Liver (tissue), 9 donors: Measurements from ENCODE around the gene CRYBG1. TPM values are rescaled to one million over a fixed set of nuclear protein-coding genes. Genes with fewer than 3 reads are reported as not detected.
A peak's percentile ranks its signal among the peaks of the same experiment; 100 is the strongest.
"Not testable (repeated sequence)": the region's sequence is repeated elsewhere in the genome, so short reads cannot be mapped to it uniquely, and the experiment has no call there.

Source experiments
- DNase-seq: peaks from one replicate; pipeline ENCODE4 v3.0.0-alpha.2; 2017; ENCODE audit warnings: low spot score
- H3K27ac ChIP-seq, 2 donors: one replicate each; pipeline ENCODE4 v1.7.0; 2013; ENCODE audit warnings: inconsistent platforms in 2 of 2, low read length in 2 of 2, control low read depth in 1 of 2, low read depth in 1 of 2, mild to moderate bottlenecking in 1 of 2
- H3K27me3 ChIP-seq, 4 donors: one replicate each; pipeline versions ENCODE4 v1.6.1 to v1.7.0; 2013; ENCODE audit warnings: low read length in 3 of 4, inconsistent platforms in 1 of 4, mild to moderate bottlenecking in 1 of 4, moderate library complexity in 1 of 4; ENCODE audit not compliant: control insufficient read depth in 4 of 4, insufficient read depth in 4 of 4
- H3K36me3 ChIP-seq, 4 donors: one replicate each; pipeline versions ENCODE4 v1.6.1 to v1.7.0; 2013; ENCODE audit warnings: low read length in 3 of 4, mild to moderate bottlenecking in 3 of 4, low read depth in 1 of 4, moderate library complexity in 1 of 4; ENCODE audit not compliant: control insufficient read depth in 4 of 4, insufficient read depth in 3 of 4
- H3K4me1 ChIP-seq, 4 donors: one replicate each; pipeline versions ENCODE4 v1.6.1 to v1.7.0; 2013; ENCODE audit warnings: low read length in 3 of 4, mild to moderate bottlenecking in 3 of 4, moderate library complexity in 1 of 4; ENCODE audit not compliant: control insufficient read depth in 4 of 4, insufficient read depth in 4 of 4
- H3K4me3 ChIP-seq, 3 donors: one replicate each; pipeline versions ENCODE4 v1.6.1 to v1.7.0; 2013; ENCODE audit warnings: low read length in 3 of 3, control low read depth in 1 of 3, low read depth in 1 of 3, mild to moderate bottlenecking in 1 of 3
- H3K9ac ChIP-seq, 2 donors: one replicate each; pipeline ENCODE4 v1.7.0; 2013; ENCODE audit warnings: low read length in 2 of 2, mild to moderate bottlenecking in 2 of 2, moderate library complexity in 2 of 2, control low read depth in 1 of 2, low read depth in 1 of 2
- H3K9me3 ChIP-seq, 4 donors: one replicate each; pipeline versions ENCODE4 v1.6.1 to v1.7.0; 2013; ENCODE audit warnings: low read length in 3 of 4; ENCODE audit not compliant: control insufficient read depth in 4 of 4
- ATF3 ChIP-seq: IDR thresholded peaks from 2 replicates; pipeline ENCODE4 v1.6.1; 2016; ENCODE audit warnings: antibody characterized with exemption
- CTCF ChIP-seq: fragments of 150-350 bp; IDR thresholded peaks from 2 replicates; pipeline ENCODE4 v1.5.1; 2017; ENCODE audit warnings: improper control_type of control experiment, low read depth, low read length; ENCODE audit not compliant: missing input control
- FOXA2 ChIP-seq: IDR thresholded peaks from 2 replicates; pipeline ENCODE4 v1.6.1; 2016; ENCODE audit warnings: antibody characterized with exemption
- GABPA ChIP-seq, 2 donors: IDR thresholded peaks in 1 of 2; conservative IDR thresholded peaks in 1 of 2; 2 replicates each; pipeline ENCODE4 v1.6.1; 2016; ENCODE audit warnings: antibody characterized with exemption in 2 of 2, mild to moderate bottlenecking in 1 of 2, moderate library complexity in 1 of 2
- HNF4A ChIP-seq, 2 donors: conservative IDR thresholded peaks; 2 replicates each; pipeline ENCODE4 v1.6.1; 2016; ENCODE audit warnings: antibody characterized with exemption in 2 of 2, mild to moderate bottlenecking in 2 of 2
- RAD21 ChIP-seq, 2 donors: IDR thresholded peaks; 2 replicates each; pipeline ENCODE4 v1.6.1; 2016; ENCODE audit warnings: antibody characterized with exemption in 2 of 2, mild to moderate bottlenecking in 2 of 2
- YY1 ChIP-seq: IDR thresholded peaks from 2 replicates; pipeline ENCODE4 v1.6.1; 2016; ENCODE audit warnings: antibody characterized with exemption, mild to moderate bottlenecking
- ZBTB33 ChIP-seq: IDR thresholded peaks from 2 replicates; pipeline ENCODE4 v1.6.1; 2016; ENCODE audit warnings: antibody characterized with exemption
- WGBS: extraction: QIAGEN DNeasy Blood & Tissue Kit; methylation state at CpG from one replicate; pipeline ENCODE4 v1.1.7; 2013; 5-methylcytosine and 5-hydroxymethylcytosine counted together
- polyA plus RNA-seq, 2 donors: library from polyadenylated mRNA; stranded (reverse) in 1 of 2; unstranded in 1 of 2; fragments of 200-250 nt in 1 of 2; fragments of >200 nt in 1 of 2; fragmentation: Nextera tagmentation in 1 of 2; extraction: Ambion mirVana in 1 of 2; gene quantifications; one replicate each; pipeline versions ENCODE4 v1.2.1 to v1.2.3, GENCODE V29; 2013 to 2015
- total RNA-seq, 2 donors: library from RNA; depleted of rRNA; stranded (reverse); fragments of >200 nt; gene quantifications; one replicate each; pipeline ENCODE4 v1.2.3, GENCODE V29; 2014
- donor health status: healthy.
- donor health status: healthy.
- donor health status: healthy.
- donor health status: healthy.
- donor health status: healthy.

The CRYBG1 gene
- total and polyA plus RNA-seq, 4 donors: 2.3 to 8.7 (median 4.0) TPM

- Histone ChIP-seq H3K4me1 (peaks cover 11 to 44% (median 36%) of the 10 kb centered on the region in 4 donors), H3K27me3 (peaks cover 0 to 4% (median 2%) of the 10 kb centered on the region in 4 donors), H3K36me3 (peaks cover 0 to 2% (median 0%) of the 10 kb centered on the region in 4 donors), H3K9me3 (no peaks in the 10 kb centered on the region), H3K27ac (peak overlapping the region; percentile 95), H3K4me3 (peak overlapping the region in 2 of 3 donors; percentile 84 to 99), H3K9ac (peak overlapping the region; percentile 68 to 77)
- TF ChIP-seq HNF4A (conservative IDR thresholded peaks at IDR 0.05): peak; percentile 5 to 13
- no peak for TF ChIP-seq FOXA2
- WGBS: 26% methylated on average over 3 of the region's 3 CpGs
- no peak for DNase-seq
Measured at GRCh38 chr6:106513808-106514582, 153.5 kb downstream of the CRYBG1 start.

GRCh38 chr6:106514583-106514885 is 154.0 kb downstream of the CRYBG1 start:
- TF ChIP-seq RAD21 (IDR thresholded peaks at IDR 0.05) (no peak), ATF3 (no peak), HNF4A (conservative IDR thresholded peaks at IDR 0.05) (no peak), CTCF (no peak), YY1 (no peak), FOXA2 (no peak), GABPA (IDR thresholded peaks at IDR 0.05 in 1 of 2, conservative IDR thresholded peaks at IDR 0.05 in 1 of 2) (no peak)
- Histone ChIP-seq H3K36me3 (peaks cover 0 to 5% (median 0%) of the 10 kb centered on the region in 4 donors), H3K27ac (peak overlapping the region; percentile 95), H3K9me3 (no peaks in the 10 kb centered on the region), H3K9ac (no peak overlapping the region), H3K4me3 (no peak overlapping the region), H3K4me1 (peaks cover 11 to 44% (median 36%) of the 10 kb centered on the region in 4 donors), H3K27me3 (peaks cover 0 to 4% (median under 1%) of the 10 kb centered on the region in 4 donors)
- no peak for DNase-seq
- WGBS: 50% methylated on average over 2 of the region's 2 CpGs

- not testable (repeated sequence) for H3K27me3 ChIP-seq, H3K36me3 ChIP-seq, H3K27ac ChIP-seq, H3K4me3 ChIP-seq, H3K9me3 ChIP-seq, DNase-seq, H3K9ac ChIP-seq
- peaks cover 6 to 35% (median 27%) of the 10 kb centered on the region in 4 donors for H3K4me1 ChIP-seq
- 97% methylated on average over 3 of the region's 3 CpGs for WGBS
Measured at GRCh38 chr6:106515582-106515981, 155.1 kb downstream of the CRYBG1 start.

GRCh38 chr6:106516616-106517015 is 156.1 kb downstream of the CRYBG1 start:
- Histone ChIP-seq H3K9ac (no peak overlapping the region), H3K27me3 (no peaks in the 10 kb centered on the region), H3K9me3 (no peaks in the 10 kb centered on the region), H3K4me3 (no peak overlapping the region), H3K27ac (no peak overlapping the region), H3K36me3 (peaks cover 0 to 8% (median 0%) of the 10 kb centered on the region in 4 donors), H3K4me1 (peaks cover 6 to 26% (median 17%) of the 10 kb centered on the region in 4 donors)
- DNase-seq: no peak
- WGBS: 66% methylated on average over 4 of the region's 4 CpGs
- no peak for TF ChIP-seq ZBTB33
- no peak for TF ChIP-seq RAD21 (IDR thresholded peaks at IDR 0.05)
- no peak for TF ChIP-seq HNF4A (conservative IDR thresholded peaks at IDR 0.05)
- TF ChIP-seq ATF3: no peak
